GM12878 (cell line): ENCODE results near the gene TXNDC17. TPM values are rescaled to one million over a fixed set of nuclear protein-coding genes. Genes with fewer than 3 reads are reported as not detected.

ENCODE experiments used
- ATAC-seq: fragments of 200-7000 bp; cut with Tn5 transposase; 3 replicates; pipeline ENCODE4 v1.9.1; 2020; ENCODE audit warnings: mild to moderate bottlenecking, moderate library complexity
- BruUV-seq: library from RNA; stranded (reverse); fragments of 400-500 nt; replicated peaks from 2 replicates; lab custom pipeline; 2021; lab: Mats Ljungman, UMichigan
- CTCF ChIA-PET: fragments of 300-600 bp; sonication (Branson Sonifier 250); formaldehyde crosslinking; extraction: SDS; loops from one replicate; lab custom pipeline; 2021; ENCODE audit warnings: inconsistent platforms; lab: Yijun Ruan, JAX
- POLR2A ChIA-PET: fragments of 350-600 bp; formaldehyde crosslinking; extraction: SDS; loops from one replicate; lab custom pipeline; 2021; ENCODE audit warnings: inconsistent platforms; lab: Charles Lee
- RAD21 ChIA-PET: fragments of 300-600 bp; sonication (Branson Sonifier 250); formaldehyde crosslinking; loops from one replicate; lab custom pipeline; 2023; ENCODE audit warnings: antibody characterized with exemption; ENCODE audit not compliant: unreplicated experiment; lab: Charles Lee
- SMC1A ChIA-PET: fragments of 300-600 bp; sonication (Branson Sonifier 250); formaldehyde crosslinking; loops from one replicate; lab custom pipeline; 2023; ENCODE audit not compliant: unreplicated experiment, uncharacterized antibody; lab: Charles Lee
- DNase-seq: peaks from one replicate; pipeline ENCODE4 v3.0.0-alpha.2; 2011; ENCODE audit warnings: low read depth, low spot score
- FAIRE-seq: peaks from 3 replicates; lab custom pipeline; 2011; peaks lifted over from hg19 to GRCh38; lab: Jason Lieb, UNC
- H2AFZ ChIP-seq: 2 replicates; pipeline ENCODE4 v1.6.0; 2011; ENCODE audit warnings: low read depth, low read length, control low read depth; ENCODE audit not compliant: control insufficient read depth
- H3K27ac ChIP-seq: 2 replicates; pipeline ENCODE4 v1.5.1; 2011; ENCODE audit warnings: control low read depth; ENCODE audit not compliant: control insufficient read depth, insufficient read depth
- H3K27me3 ChIP-seq, 2 experiments: replicated peaks in 1 of 2; 2 replicates each; pipeline versions ENCODE4 v1.6.0 to v1.6.1; 2011; ENCODE audit warnings: low read length in 1 of 2; ENCODE audit not compliant: control insufficient read depth in 2 of 2, insufficient read depth in 2 of 2
- H3K36me3 ChIP-seq, 2 experiments: 2 replicates each; pipeline ENCODE4 v1.5.1; 2011; ENCODE audit warnings: low read length in 1 of 2; ENCODE audit not compliant: control insufficient read depth in 2 of 2, insufficient read depth in 2 of 2
- H3K4me1 ChIP-seq: 2 replicates; pipeline ENCODE4 v1.6.1; 2011; ENCODE audit warnings: mild to moderate bottlenecking, low read length, moderate library complexity, mixed read lengths; ENCODE audit not compliant: control insufficient read depth, insufficient read depth
- H3K4me2 ChIP-seq: 2 replicates; pipeline ENCODE4 v1.6.0; 2011; ENCODE audit warnings: control low read depth; ENCODE audit not compliant: control insufficient read depth, insufficient read depth
- H3K4me3 ChIP-seq: fragments of 200-600 bp; sonication (generic); 2 replicates; pipeline ENCODE4 v1.5.1; 2016
- H3K79me2 ChIP-seq: 2 replicates; pipeline ENCODE4 v1.6.0; 2011; ENCODE audit warnings: low read length; ENCODE audit not compliant: control insufficient read depth, insufficient read depth
- H3K9ac ChIP-seq: 2 replicates; pipeline ENCODE4 v1.8.0; 2011; ENCODE audit warnings: low read length, control low read depth, mixed read lengths; ENCODE audit not compliant: control insufficient read depth, insufficient read depth
- H3K9me3 ChIP-seq: replicated peaks from 3 replicates; pipeline ENCODE4 v1.5.1; 2011; ENCODE audit warnings: mild to moderate bottlenecking, low read length; ENCODE audit not compliant: control insufficient read depth, insufficient read depth
- H4K20me1 ChIP-seq: 2 replicates; pipeline ENCODE4 v1.6.0; 2011; ENCODE audit not compliant: control insufficient read depth, insufficient read depth
- MTA2 ChIP-seq: fragments of 450-650 bp; IDR thresholded peaks from 2 replicates; pipeline ENCODE4 v1.6.1; 2016; ENCODE audit warnings: low read depth, mild to moderate bottlenecking, moderate library complexity
- PBX3 ChIP-seq: IDR thresholded peaks from 2 replicates; pipeline ENCODE4 v1.6.1; 2011; ENCODE audit warnings: mild to moderate bottlenecking, low read depth, low read length, moderate library complexity; ENCODE audit not compliant: insufficient replicate concordance
- RBBP5 ChIP-seq: fragments of 200-600 bp; sonication (generic); conservative IDR thresholded peaks from 2 replicates; pipeline ENCODE4 v1.6.1; 2016
- SIN3A ChIP-seq: IDR thresholded peaks from 2 replicates; pipeline ENCODE4 v1.6.1; 2012; ENCODE audit warnings: low read depth, low read length, improper control_type of control experiment
- SMAD5 ChIP-seq: IDR thresholded peaks from 2 replicates; pipeline ENCODE4 v1.6.1; 2016; ENCODE audit warnings: antibody characterized with exemption, low read depth
- SREBF1 ChIP-seq: IDR thresholded peaks from 2 replicates; pipeline ENCODE4 v1.6.1; 2012; ENCODE audit warnings: mild to moderate bottlenecking, low read length
- SREBF2 ChIP-seq: IDR thresholded peaks from 2 replicates; pipeline ENCODE4 v1.6.1; 2012; ENCODE audit warnings: mild to moderate bottlenecking, low read length
- TARDBP ChIP-seq: IDR thresholded peaks from 2 replicates; pipeline ENCODE4 v1.6.1; 2016; ENCODE audit warnings: borderline replicate concordance
- YY1 ChIP-seq: IDR thresholded peaks from 2 replicates; pipeline ENCODE4 v1.6.1; 2011; ENCODE audit warnings: low read depth, mild to moderate bottlenecking, low read length
- WGBS: methylation state at CpG from one replicate; pipeline ENCODE4 v1.1.6; 2016; ENCODE audit warnings: low lambda C conversion rate; ENCODE audit not compliant: insufficient replicate concordance, insufficient coverage; ENCODE audit errors: missing lambda C conversion rate; 5-methylcytosine and 5-hydroxymethylcytosine counted together
- in situ Hi-C: fragments of 300-500 bp; cut with MboI; formaldehyde crosslinking; loops from 9 replicates; pipeline ENCODE4 v1.14.3; 2018; ENCODE audit warnings: mixed read lengths
- intact Hi-C: fragments of 100-400 bp; cut with micrococcal nuclease; formaldehyde crosslinking; loops from one replicate; pipeline ENCODE4 v1.14.2; 2022; ENCODE audit not compliant: unreplicated experiment
- polyA plus RNA-seq, 11 experiments: library from polyadenylated mRNA; depleted of rRNA in 4 of 11; unstranded in 6 of 11; stranded (reverse) in 5 of 11; fragments of >200 nt; fragmentation: Nextera tagmentation in 4 of 11; fragmentation: Illumina TruSeq in 1 of 11; extraction: Ambion mirVana in 4 of 11; extraction: Trizol in 1 of 11; gene quantifications; 1 replicate in 1 of 11; 2 replicates in 10 of 11; pipeline versions ENCODE4 v1.2.1 to v1.2.3, GENCODE V29; 2011 to 2016; ENCODE audit warnings: inconsistent platforms in 2 of 11, missing spikeins in 2 of 11, low read depth in 1 of 11
- total RNA-seq, 4 experiments: library from RNA; depleted of rRNA in 3 of 4; stranded (reverse); fragments of >200 nt in 3 of 4; fragmentation: Illumina TruSeq in 1 of 4; extraction: Trizol in 1 of 4; gene quantifications; 2 replicates each; pipeline versions ENCODE4 v1.2.1 to v1.2.3, GENCODE V29; 2013 to 2021

Gene TXNDC17
- total and polyA plus RNA-seq, 10 of the 15 experiments (the other 5 are each of a cell fraction or from before 2014, with no cell fraction given): 124 to 957 (median 216) TPM

DNA sequence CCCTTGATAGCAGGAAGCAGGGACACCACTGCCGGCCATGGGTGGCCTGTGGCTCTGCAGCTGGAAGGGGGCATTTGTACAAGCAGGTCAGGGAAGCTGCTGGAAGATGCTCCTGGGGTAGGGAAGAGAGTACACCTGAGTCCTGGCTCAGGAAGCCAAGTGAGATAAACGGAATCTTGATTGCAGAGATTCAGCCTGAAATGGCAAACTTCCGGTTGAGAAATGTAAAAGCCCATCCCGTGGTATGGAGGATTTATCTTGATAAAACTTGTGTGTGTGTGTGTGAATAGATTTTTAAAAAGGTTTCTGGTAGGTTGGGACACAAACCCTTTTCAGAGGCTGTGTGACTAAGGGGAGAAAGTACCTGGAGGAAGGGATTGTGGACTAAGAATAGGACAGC, 40.3 kb downstream of the TXNDC17 start:
- H3K4me3 ChIP-seq: no peak overlapping the region
- DNase-seq (no peak), FAIRE-seq (no peak), ATAC-seq (no peak)
- ChIA-PET POLR2A (no interaction called here), CTCF (interaction anchor here (0.6 kb wide), 1 partner anchor 161 kb away, joined by 3 read pairs; no protein-coding TSS in a partner anchor), RAD21 (no interaction called here), SMC1A (no interaction called here)
- H2AFZ ChIP-seq: no peak overlapping the region
- BruUV-seq: no TSS peak
- H3K27ac ChIP-seq: no peak overlapping the region
- intact Hi-C loops: no loop called here
- no peaks in the 10 kb centered on the region for H3K36me3 ChIP-seq
- H3K9ac ChIP-seq: no peak overlapping the region
- H3K9me3 ChIP-seq: no peaks in the 10 kb centered on the region
- TF ChIP-seq TARDBP (no peak), RBBP5 (no peak), SIN3A (no peak), SREBF2 (no peak), SREBF1 (no peak), MTA2 (no peak), PBX3 (no peak), YY1 (no peak), SMAD5 (no peak)
- 51% methylated on average over 4 of the region's 4 CpGs for WGBS
- H3K27me3 ChIP-seq: peaks cover 0 to 2% of the 10 kb centered on the region in 2 experiments; a peak in 3 of 4 replicates
- no peak overlapping the region for H3K4me2 ChIP-seq
- no peaks in the 10 kb centered on the region for H3K79me2 ChIP-seq
- peaks cover 4% of the 10 kb centered on the region; the same call in 1 of the 2 replicates for H3K4me1 ChIP-seq
- in situ Hi-C loops: no loop called here
- H4K20me1 ChIP-seq: no peaks in the 10 kb centered on the region
